ENCODE results near the gene ATP8B3.

- TF ChIP-seq REST (IDR thresholded peaks at IDR 0.05; ENCODE audit: low read depth) (no peak), MAX (IDR thresholded peaks at IDR 0.05) (no peak), TAF1 (IDR thresholded peaks at IDR 0.05; ENCODE audit: low read depth) (no peak), TCF12 (IDR thresholded peaks at IDR 0.05; ENCODE audit: low read depth) (no peak), CEBPB (IDR thresholded peaks at IDR 0.05) (no peak), RAD21 (IDR thresholded peaks at IDR 0.05; ENCODE audit: low read depth) (no peak), TEAD4 (IDR thresholded peaks at IDR 0.05) (no peak)
Observed at GRCh38 chr19:1794424-1795172, 17.5 kb downstream of the ATP8B3 start.

Measured in Ishikawa (cell line).